NCI-H187 (cell line): ENCODE measurements around the gene ZMIZ2.
A peak's percentile ranks its signal among the peaks of the same experiment; 100 is the strongest.
"Not testable (repeated sequence)": the region's sequence is repeated elsewhere in the genome, so short reads cannot be mapped to it uniquely, and the experiment has no call there.

Experiments
- DNase-seq, 2 experiments: peaks; one replicate each; lab custom pipeline; 2025; lab: John Stamatoyannopoulos, UW

The ZMIZ2 gene

GRCh38 chr7:44727158-44727936 lies 21.3 kb upstream of the ZMIZ2 start:
- DNase-seq: no peak

- no peak for DNase-seq
Observed at GRCh38 chr7:44727937-44728262, 20.7 kb upstream of the ZMIZ2 start.

DNA sequence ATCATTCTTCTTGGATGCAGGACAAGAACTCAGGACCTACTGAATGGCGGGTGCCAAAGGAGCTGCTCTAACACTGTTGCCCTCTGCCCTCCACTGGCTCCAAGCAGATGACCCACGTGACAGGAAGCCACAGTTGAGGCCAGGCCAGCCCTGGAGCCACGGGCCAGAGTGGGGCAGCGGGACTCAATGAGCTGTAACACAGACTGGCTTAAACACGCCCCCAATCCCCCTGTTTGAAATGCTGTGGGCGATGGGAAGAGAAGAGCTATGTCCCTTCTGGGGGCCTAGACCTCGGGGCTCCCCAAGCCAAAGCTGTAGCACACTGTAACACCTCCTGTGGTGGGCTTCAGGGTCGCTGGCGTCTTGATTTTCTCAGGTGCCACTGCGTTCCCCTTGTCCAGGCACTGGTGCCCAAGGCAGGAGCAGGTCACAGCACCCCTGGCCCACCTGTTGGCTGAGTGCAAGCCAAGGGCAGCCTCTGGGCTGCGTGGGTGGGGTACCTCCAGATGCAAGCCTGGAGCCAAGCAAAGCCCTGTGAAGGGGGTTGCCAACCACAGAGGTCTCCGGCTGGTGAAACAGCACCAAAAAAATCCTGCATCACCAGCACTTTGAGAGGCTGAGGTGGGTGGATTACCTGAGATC lies 18.6 kb upstream of the ZMIZ2 start:
- DNase-seq: no peak

DNA sequence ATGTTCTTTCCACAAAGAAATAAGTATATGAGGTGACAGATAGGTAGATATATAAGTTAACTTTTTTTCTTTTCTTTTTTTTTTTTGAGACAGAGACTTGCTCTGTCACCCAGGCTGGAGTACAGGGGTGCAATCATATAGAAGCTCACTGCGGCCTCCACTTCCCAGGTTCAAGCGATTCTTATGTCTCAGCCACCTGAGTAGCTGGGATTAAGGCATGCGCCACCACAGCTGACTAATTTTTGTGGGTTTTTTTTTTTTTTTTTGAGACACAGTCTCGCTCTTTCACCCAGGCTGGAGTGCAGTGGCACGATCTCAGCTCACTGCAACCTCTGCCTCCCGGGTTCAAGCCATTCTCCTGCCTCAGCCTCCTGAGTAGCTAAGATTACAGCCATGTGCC lies 15.7 kb upstream of the ZMIZ2 start:
- DNase-seq: not testable (repeated sequence)

GRCh38 chr7:44733708-44734481 lies 14.8 kb upstream of the ZMIZ2 start:
- no peak for DNase-seq

- no peak for DNase-seq
Observed at GRCh38 chr7:44735403-44736165, 13.1 kb upstream of the ZMIZ2 start.

- no peak for DNase-seq
Observed at GRCh38 chr7:44736896-44737295, 11.8 kb upstream of the ZMIZ2 start.

- no peak for DNase-seq
Observed at GRCh38 chr7:44738051-44738723, 10.5 kb upstream of the ZMIZ2 start.

DNA sequence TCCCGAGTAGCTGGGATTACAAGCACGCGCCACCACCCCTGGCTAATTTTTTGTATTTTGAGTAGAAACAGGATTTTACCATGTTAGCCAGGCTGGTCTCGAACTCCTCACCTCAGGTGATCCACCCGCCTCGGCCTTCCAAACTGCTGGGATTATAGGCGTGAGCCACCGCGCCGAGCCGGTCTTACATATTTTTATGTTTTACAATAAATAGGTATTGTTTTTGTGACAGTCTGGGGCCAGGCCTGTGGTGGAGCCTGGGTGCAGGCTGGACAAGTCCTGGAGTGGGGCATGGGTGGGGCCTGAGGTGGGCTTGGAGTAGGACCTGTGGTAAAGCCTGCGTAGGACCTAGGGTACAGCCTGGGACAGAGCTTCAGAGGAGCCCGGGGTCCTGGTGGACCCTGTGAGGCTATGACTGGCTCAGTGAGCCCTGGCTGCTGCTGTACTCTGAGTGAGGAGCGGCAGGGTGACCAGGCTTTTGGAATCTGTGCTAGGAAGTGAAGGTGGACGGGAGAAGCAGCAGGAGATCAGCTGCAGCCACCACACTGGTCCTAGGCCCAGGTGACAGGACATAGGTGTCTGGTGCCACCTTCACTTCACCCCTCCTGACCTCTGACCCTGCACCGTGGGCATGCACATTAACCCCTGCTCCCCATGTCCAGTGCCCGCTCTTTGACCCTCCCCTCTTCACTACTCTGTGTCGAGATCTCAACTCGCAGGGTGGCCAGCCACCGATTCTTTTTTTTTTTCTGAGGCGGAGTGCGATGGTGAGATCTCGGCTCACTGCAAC lies 9.6 kb upstream of the ZMIZ2 start:
- no peak for DNase-seq

- no peak for DNase-seq
Observed at GRCh38 chr7:44740055-44740454, 8.6 kb upstream of the ZMIZ2 start.

GRCh38 chr7:44743750-44744149 lies 4.9 kb upstream of the ZMIZ2 start:
- DNase-seq: no peak

GRCh38 chr7:44748948-44749731 lies 493 bp downstream of the ZMIZ2 start:
- peak; percentile 12 to 59 for DNase-seq

GRCh38 chr7:44749992-44750391 lies 1.3 kb downstream of the ZMIZ2 start:
- DNase-seq: no peak

DNA sequence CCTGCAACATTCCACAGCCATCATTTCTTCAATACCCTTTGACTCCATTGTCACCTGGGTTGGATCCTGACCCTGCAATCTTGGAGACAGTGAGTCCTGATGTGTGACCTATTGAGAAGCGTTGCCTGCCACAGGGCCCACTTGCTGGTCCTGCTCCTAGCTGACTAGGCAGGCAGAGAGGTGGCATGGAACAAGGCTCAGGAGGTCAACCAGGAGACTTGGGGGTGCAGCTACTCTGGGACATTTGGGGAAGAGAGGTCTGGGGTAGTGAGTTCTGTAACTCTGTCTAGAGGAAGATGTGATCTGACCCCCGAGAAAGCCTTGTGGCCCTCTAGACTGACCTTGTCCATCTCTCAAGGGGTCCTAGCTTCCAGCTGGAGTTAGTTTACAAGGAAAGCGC lies 1.8 kb downstream of the ZMIZ2 start:
- DNase-seq: no peak

- DNase-seq: no peak
Observed at GRCh38 chr7:44750921-44751571, 2.4 kb downstream of the ZMIZ2 start.

- DNase-seq: no peak
Observed at GRCh38 chr7:44752822-44753221, 4.2 kb downstream of the ZMIZ2 start.

- DNase-seq: no peak
Observed at GRCh38 chr7:44754802-44755697, 6.4 kb downstream of the ZMIZ2 start.
